GM18517 (cell line): ENCODE data around the gene KCTD12.

Experiments
- ATAC-seq: cut with Tn5 transposase; IDR thresholded peaks from one replicate; pipeline ENCODE4 v1.9.1; 2021; ENCODE audit warnings: mild to moderate bottlenecking, moderate library complexity; ENCODE audit not compliant: unreplicated experiment

Gene KCTD12

DNA sequence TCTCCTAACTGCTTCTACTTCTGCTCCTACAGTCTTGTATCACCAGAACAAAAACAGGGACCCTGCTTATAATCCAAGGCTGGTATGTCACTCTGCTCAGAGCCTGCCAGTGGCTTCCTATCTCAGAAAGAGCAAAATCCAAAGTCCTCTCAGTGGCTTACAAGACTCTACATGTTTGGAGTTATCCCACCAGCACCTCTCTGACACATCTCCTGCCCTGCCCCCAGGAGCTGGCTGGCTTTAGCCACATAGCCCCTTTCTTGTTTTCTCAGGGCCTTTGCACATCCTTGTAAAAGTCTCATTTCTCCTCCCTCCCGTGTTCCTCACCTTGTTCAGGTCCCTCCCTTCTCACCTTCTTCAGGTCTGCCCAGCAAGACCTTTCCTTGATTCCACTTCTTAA is 2.2 kb upstream of the KCTD12 start:
- ATAC-seq, result no peak

DNA sequence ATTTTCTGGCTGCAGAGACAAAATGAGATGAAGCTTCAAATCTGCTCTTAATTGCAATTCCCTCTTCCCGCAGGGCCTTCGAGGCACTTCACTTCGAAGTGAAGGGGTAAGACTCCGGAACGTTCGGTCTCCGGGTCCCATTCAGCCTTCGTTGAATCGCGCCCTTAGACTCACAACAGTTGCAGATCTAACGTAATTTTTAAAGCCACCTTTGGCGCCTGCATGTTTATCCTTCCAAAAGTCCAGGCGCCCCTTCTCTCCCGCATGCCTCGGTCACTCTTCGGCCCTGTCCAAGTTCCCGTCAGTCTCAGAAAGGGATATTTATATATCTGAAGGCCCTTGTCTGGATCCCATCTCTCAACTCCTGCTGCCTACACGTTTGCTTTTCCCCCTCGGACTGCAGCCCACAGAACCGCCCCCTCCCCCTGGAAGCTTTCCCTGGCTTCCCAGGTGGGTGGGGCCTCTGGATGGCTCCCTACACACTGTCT is 915 bp upstream of the KCTD12 start:
- ATAC-seq, result no peak

DNA sequence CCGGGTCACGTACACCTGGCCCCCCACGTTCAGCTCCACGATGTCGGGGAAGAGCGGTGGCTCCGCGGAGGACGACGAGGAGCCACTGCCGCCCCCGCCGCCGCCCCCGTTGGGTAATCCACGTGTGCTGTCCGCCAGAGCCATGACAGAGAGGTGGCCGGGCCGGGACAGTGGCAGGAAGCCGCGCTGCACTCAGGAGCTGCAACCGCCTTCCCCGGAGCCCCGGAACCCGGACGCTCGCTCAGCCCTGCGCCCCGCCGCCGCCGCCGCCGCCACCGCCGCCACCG is 257 bp downstream of the KCTD12 start:
- ATAC-seq, result peak; percentile 15

DNA sequence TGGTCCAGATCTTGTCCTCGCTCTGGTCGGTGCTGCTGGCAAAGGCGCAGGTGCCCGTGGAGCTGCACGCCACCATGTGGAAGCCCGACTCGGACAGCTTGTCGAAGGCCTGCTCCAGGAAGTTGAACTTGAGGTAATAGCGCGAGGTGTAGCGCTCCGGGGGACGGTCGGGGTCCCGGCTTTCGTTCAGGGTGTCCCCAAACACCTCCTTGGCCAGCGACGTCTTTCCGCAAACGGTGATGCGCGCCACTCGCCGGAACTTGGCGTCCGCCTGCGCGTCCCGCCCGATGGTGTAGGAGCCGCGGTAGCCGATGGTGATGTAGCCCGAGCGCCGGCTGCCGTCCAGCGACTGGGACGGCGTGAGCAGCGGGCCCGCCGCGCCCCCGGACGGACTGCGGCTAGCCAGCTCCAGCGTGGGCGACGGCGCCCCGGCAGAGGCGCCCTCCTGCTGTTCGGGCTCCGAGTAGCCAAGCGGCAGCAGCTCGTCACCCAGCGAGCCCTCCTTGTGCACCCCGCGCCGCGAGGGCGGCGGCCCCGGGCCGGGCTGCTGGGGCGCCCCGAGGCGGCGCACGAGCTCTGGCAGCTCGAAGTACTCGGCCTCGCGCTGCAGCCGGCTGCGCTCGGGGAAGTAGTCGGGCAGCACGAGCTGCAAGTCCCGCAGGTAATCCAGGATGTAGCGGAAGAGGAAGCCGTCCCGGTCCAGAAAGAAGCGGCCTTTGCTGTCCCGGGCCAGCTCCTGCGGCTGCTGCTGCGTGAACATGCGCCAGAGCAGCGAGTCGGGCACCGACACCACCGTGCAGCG is 801 bp downstream of the KCTD12 start:
- peak; percentile 49 for ATAC-seq

DNA sequence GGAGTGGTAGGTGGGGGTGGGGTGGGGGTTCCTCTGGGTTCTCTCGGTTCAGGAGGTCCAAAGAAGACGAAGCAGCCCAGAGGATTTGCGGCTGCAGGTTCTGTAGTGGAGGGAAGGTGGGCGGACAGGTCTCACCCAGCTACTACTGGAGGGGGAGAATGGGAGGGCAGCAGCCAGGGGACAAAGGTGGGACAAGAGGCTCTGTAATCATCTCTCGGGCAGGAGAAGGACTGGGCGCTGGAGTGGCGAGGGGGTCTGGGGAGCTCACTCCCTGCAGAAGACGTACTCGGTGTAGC is 1.4 kb downstream of the KCTD12 start:
- no peak for ATAC-seq

DNA sequence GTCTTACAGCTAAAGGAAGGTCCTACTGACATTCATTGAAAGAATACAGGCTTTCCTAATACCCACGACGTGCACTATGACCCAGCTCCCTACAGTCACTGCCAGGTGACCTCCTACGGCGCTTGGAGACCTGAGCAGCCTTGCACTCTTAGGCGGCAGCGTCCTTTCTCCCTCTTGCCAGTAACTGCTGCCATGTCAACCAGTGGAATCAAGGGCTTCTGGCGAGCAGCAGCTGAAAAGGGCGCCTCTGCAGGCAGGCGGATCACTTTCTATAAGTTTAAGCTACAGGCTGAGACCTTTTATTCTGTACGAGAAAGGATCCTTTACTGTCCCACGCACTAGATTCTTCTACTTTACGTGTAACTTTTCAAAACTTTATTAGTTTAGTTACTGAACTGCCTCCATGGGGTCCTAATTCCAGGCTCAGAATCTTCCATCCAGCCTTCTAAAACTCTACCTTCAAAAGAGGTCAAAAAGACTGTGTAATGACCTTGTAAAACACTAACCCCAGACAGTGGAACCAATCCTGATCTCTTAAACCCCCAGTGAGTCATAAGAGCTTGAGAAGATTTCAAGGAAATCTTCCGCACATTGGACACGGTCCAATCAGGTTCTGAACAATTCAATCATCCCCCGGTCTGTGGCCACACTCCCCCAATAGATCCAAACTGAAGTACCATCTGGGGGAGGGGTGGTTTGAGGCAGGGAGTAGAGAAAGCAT is 1.9 kb downstream of the KCTD12 start:
- no peak for ATAC-seq

DNA sequence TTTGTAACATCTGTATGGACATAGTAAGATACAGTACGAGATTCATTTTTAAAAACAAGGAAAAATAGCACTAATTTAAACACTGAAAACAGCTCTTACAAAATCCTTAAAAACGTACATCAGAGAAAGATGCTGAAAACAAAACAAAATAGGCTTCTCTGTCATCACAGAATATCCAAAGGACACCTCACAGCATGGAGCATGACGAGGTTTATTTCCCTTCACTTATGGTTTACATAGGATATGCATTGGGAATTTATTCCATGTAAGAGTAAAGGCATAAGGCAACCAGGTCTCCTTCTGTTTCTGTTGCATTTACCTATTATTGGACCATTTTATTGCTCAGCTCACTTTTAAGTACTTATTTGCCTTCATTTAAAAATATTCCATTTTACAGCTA is 3.0 kb downstream of the KCTD12 start:
- no peak for ATAC-seq

DNA sequence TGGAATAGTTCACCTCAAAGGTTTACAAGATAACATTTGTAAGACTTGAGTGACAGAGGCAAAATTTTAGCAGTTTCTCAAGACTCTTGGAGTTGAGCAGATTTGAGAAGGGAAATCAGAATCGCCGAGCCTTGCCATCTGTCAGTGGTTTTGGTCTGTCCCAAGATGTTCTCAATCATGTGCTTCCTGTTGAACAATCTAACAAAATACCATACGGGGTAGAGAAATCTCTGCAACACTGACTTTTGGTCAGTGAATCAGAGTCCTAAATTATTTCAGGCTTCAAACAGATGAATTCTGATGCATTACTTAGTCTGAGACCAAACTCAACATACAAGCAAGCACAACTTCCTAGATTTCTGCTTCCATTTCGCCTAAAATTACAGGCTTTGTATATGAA is 3.8 kb downstream of the KCTD12 start:
- no peak for ATAC-seq

DNA sequence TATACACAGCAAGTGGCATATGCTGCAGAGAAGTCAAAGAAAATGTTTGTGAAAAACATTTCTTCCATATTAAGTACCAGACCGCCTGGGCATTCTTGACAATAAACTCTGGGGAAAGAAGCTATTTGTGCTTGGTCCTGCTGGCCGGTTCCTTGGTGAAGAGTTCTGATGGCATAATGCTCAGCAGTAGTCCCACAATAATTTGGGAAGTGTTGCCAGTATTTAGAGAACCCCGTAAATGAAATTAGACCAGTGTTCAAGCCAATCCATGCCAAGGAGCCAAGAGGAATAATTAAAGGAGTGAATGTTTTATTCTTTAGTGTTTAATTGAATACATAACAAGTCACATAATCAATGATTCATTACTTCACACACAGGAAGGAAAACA is 6.3 kb downstream of the KCTD12 start:
- peak; percentile 34 for ATAC-seq

DNA sequence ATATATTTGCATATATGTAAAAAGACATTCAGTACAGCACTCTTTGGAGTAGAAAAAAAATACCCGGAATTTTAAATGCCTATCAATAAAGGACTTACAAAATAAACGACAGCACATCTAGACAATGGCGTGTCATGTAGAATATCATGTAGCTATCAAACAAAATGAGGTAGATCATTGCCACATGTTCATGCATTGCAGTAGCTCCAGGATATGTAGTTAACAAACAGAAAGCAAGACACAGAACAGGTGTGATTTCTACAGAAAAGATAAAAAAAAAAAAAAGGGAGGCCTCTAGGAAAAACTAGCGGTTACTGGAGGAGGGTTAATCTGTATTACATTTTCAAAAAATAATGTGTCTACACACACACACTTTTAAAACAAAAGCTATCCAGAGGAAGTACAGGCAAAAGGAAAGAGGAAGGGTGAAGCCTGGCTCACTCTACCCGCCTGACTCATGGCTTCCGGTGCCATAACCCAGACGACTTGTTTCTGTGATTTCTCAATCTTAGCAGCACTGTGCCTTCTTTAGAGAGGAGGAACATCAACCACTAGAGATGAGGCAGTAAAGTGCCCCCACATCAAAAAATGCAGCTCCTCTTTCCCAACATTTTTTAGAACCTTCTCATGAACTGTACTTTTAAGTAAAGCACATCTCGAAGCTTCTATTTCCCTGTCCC is 6.9 kb downstream of the KCTD12 start:
- ATAC-seq, result peak; percentile 97

DNA sequence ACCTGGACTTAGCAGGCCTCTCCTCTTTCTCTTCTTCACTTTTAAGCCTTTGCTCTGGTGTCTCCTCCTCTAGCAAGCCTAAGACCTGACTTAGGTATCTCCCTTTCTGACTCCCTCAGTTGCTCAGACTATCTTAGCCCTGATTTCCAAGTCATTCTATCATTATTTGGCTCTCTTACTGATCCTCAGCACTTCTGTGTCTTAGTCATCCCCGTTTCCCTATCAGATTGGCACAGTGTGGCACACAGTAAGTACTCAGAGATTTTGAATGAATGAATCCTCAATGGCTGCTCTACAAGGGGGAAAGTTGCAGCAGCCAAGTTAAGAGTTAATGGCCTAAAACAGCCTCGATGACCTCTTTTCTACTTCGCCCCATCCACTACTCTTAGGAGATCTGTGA is 8.2 kb downstream of the KCTD12 start:
- ATAC-seq, result no peak

DNA sequence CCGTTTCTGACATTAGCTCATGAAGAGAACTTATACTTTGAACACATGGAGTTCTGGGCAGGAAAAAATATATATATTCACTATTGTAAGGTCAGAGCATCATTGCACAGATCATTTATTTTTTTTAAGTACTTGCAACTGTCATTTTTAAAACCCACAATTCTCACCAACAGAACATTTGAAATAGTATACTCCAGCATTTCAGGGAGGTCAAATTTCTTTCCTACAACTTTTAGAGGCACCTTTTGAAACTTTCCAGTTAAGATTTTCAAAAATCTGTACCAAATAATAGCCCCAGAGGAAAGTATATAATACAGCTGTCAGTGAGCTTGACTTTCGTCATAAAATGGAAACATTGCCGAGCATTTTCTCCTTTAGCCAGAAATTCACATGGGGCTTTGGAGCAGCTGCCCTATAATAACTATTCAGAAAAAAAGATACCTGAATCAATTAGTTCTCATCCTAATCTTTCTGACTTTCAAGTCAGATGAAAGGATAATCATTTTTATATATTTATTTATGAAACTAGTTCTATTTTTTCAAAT is 10.9 kb downstream of the KCTD12 start:
- ATAC-seq, result no peak

DNA sequence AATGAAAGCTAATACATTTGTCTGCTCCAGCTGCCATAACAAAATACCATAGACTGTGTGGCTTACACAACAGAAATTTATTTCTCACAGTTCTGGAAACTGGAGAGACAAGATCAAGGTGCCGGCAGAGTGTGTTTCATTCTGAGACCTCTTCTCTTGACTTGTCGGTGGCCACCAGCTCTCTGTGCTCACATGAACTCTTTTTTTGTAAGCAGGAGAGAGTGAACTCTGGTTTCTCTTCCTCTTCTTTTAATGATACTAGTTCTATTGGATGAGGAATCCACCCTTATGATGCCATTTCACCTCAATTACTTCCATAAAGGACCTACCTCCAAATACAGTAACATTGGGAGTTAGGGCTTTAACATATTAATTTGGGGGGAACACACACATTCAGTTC is 11.7 kb downstream of the KCTD12 start:
- ATAC-seq, result peak; percentile 68

DNA sequence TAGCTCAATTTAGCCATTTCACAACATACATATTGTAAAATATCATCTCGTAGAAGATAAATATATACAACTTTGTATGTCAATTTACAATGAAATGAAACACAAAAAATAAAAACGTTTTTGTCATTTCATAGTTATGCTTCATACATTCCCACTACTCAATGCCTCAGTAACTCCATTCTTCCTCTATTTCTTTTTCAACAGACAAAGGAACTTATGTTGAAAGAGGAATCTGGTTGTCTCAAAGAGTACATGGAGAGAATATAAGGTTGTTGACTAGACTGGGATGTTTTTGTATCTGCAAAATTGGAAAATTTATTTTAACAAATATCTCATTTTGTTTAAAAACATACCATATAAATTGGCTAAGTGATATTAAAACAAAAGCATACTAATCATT is 12.8 kb downstream of the KCTD12 start:
- no peak for ATAC-seq

DNA sequence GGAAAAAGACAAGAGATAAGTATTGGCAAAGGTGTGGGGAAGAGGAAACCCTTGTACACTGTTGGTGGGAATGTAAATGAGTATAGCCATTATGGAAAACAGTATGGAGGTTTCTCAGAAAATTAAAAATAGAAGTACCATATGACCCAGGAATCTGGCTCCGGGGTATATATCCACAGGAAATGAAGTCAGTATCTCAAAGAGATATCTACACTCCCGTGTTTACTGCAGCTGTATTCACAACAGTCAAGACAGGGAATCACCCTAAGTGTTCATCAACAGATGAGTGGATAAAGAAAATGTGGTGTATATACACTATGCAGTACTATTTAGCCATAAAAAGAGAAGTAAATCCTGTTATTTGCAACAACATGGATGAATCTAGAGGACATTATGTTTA is 13.5 kb downstream of the KCTD12 start:
- ATAC-seq, result no peak

DNA sequence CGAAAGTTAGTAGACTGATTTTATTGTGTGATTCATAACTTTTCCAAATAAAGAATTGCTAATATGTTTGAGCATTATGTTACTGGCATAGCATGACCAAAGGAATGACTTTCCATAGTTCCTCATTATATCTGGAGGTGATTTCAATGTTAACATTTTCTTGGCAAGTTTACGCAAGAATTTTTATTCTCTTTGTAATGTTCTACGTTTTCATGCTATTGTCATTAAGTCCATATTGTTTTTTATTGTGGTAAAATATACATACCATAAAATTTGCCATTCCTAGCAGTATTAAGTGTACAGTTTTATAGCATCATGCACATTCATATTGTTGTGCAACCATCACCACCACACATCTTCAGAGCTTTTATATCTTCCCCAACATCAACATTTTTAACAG is 14.8 kb downstream of the KCTD12 start:
- ATAC-seq, result no peak

DNA sequence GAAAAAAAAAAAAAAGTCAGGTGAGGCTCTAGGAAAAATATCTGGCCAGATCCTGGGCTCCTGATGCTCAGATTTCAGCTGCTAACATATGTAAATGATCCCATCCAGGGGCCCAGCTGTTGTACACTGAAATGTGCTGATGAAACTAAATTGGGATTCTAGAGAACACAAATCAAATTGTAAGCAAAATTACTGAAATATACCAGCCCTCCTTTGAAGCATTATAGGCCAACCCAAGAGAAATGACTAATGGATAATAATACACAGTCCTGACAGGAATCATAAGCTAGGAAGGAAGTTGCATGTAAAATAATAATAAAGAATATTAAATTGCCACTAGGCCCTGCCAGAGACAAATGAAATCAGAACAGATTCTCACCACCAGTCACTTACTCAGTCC is 17.8 kb downstream of the KCTD12 start:
- ATAC-seq, result no peak

DNA sequence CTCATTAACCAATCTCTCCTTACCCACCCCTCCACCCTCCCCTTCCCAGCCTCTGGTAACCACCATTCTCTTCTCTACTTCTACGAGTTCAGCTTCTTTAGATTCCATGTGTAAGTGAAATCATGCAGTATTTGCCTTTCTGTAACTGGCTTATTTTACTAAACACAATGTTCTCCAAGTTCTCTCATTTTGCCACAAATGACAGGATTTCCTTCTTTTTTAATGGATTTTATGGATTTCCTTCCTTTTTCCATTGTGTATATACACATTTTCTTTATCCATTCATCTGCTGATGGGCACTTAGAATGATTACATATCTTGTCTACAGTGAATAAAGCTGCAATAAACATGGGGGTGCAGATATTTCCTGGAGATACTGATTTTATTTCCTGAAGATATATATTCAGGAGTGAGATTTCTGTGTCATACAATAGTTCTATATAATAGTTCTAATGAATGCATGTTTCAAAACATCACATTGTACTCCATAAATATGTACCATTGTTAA is 20.2 kb downstream of the KCTD12 start:
- no peak for ATAC-seq

DNA sequence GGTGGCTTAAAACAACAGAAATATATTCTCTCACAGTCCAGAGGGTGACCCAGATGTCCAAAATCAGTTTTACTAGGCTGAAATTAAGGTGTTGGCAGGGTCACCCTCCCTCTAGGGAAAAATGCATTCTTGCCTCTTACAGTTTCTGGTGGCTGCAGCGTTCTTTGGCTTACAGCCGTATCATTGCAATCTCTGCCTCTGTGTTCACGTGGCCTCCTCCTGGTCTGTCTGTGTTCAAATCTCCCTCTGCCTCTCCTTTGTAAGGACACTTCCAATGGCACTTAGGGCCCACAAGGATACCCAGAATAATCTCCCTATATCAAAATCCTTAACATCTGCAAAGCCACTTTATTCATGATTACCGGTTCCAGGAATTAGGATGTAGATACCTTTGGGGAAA is 21.1 kb downstream of the KCTD12 start:
- ATAC-seq, result no peak

DNA sequence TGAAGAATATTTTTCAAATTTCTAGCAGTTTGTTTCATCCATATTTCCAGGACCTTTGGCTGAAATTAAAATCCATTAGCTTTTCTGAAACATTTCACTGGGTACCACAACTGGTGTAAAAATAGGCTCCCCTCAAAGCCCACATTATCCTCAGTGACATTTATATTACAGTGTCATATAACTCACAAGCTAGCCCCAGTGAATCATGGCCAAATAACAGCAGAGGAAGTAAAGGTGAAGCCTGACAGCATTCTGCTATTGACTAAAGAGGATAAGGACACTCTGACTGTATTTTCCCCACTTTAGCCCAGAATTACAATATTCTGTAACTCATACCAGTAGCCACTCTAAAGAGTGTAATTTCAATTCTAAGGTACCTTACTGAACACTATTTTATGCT is 21.9 kb downstream of the KCTD12 start:
- ATAC-seq, result no peak

DNA sequence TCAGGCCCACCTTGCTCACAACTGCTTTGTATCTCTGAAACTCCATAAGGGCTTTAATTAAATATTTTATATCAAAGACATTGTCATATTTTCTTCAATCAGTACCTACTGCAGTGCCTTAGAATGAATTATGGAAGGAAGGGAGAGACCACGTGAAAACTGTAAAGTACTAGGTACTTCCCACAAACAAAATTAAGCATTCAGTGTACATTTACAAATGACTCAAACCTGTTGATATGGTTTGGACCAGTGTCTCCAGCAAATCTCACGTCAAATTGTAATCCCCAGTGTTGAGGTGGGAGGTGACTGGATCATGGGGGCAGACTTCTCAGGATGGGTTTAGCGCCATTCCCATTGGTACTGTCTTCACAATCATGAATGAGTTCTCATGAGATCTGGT is 23.2 kb downstream of the KCTD12 start:
- no peak for ATAC-seq

DNA sequence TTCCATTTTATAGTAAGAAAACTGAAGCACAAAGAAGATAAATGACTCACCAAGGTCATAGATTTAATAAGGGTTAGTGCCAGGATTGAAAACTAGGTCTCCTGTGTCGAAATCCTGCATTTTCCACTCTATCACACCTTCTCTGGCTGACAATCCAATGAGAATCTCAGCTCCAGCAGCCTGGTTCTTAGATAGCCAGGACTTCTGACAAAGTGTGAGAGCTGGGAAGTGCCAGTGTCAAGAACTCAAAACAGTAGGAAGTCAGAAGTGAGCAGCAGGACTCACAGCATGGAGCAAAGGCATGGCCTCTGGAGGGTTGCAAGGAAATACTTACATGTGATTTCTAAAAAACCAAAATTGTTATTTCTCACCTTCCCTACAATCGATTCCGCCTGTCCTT is 24.3 kb downstream of the KCTD12 start:
- ATAC-seq, result no peak
